ENCODE measurements around the gene RNF186.
"Not testable (repeated sequence)": the region's sequence is repeated elsewhere in the genome, so short reads cannot be mapped to it uniquely, and the experiment has no call there.

Gene RNF186

GRCh38 chr1:19798486-19799229 lies 16.4 kb downstream of the RNF186 start:
- FAIRE-seq (no peak), DNase-seq (ENCODE audit: insufficient read length, low spot score) (no peak)

- DNase-seq (ENCODE audit: insufficient read length, low spot score) (no peak), FAIRE-seq (no peak)
Measured at GRCh38 chr1:19797827-19798226, 17.3 kb downstream of the RNF186 start.

- DNase-seq (ENCODE audit: insufficient read length, low spot score): no peak
- FAIRE-seq: no peak
Measured at GRCh38 chr1:19794583-19794982, 20.5 kb downstream of the RNF186 start.

- DNase-seq (ENCODE audit: insufficient read length, low spot score) (no peak), FAIRE-seq (no peak)
Measured at GRCh38 chr1:19793360-19794046, 21.6 kb downstream of the RNF186 start.

- DNase-seq (ENCODE audit: insufficient read length, low spot score) (no peak), FAIRE-seq (no peak)
Measured at GRCh38 chr1:19792237-19793002, 22.7 kb downstream of the RNF186 start.

- not testable (repeated sequence) for DNase-seq (ENCODE audit: insufficient read length, low spot score); FAIRE-seq
Measured at GRCh38 chr1:19790061-19790975, 24.8 kb downstream of the RNF186 start.

- DNase-seq (ENCODE audit: insufficient read length, low spot score) (no peak), FAIRE-seq (no peak)
Measured at GRCh38 chr1:19786988-19787423, 28.1 kb downstream of the RNF186 start.

GRCh38 chr1:19785660-19786059 lies 29.4 kb downstream of the RNF186 start:
- DNase-seq (ENCODE audit: insufficient read length, low spot score): no peak
- FAIRE-seq: no peak

- no peak for FAIRE-seq
- no peak for DNase-seq (ENCODE audit: insufficient read length, low spot score)
Measured at GRCh38 chr1:19780267-19780877, 34.7 kb downstream of the RNF186 start.

GRCh38 chr1:19776933-19777332 lies 38.1 kb downstream of the RNF186 start:
- DNase-seq (ENCODE audit: insufficient read length, low spot score) (no peak), FAIRE-seq (no peak)

- FAIRE-seq (no peak), DNase-seq (ENCODE audit: insufficient read length, low spot score) (no peak)
Measured at GRCh38 chr1:19776287-19776686, 38.8 kb downstream of the RNF186 start.

GRCh38 chr1:19775831-19776230 lies 39.3 kb downstream of the RNF186 start:
- FAIRE-seq: no peak
- DNase-seq (ENCODE audit: insufficient read length, low spot score): no peak

- no peak for DNase-seq (ENCODE audit: insufficient read length, low spot score)
- no peak for FAIRE-seq
Measured at GRCh38 chr1:19775317-19775716, 39.8 kb downstream of the RNF186 start.

GRCh38 chr1:19774180-19774785 lies 40.8 kb downstream of the RNF186 start:
- FAIRE-seq (no peak), DNase-seq (ENCODE audit: insufficient read length, low spot score) (no peak)

- FAIRE-seq (no peak), DNase-seq (ENCODE audit: insufficient read length, low spot score) (no peak)
Measured at GRCh38 chr1:19773485-19773884, 41.6 kb downstream of the RNF186 start.

GRCh38 chr1:19772053-19772452 lies 43.0 kb downstream of the RNF186 start:
- DNase-seq (ENCODE audit: insufficient read length, low spot score) (no peak), FAIRE-seq (no peak)

GRCh38 chr1:19771350-19771749 lies 43.7 kb downstream of the RNF186 start:
- DNase-seq (ENCODE audit: insufficient read length, low spot score) (no peak), FAIRE-seq (no peak)

- FAIRE-seq (no peak), DNase-seq (ENCODE audit: insufficient read length, low spot score) (no peak)
Measured at GRCh38 chr1:19770436-19771190, 44.5 kb downstream of the RNF186 start.
